IPS-20b (cell line): Measurements from ENCODE around the gene FSTL4.

Experiments used
- H3K27ac ChIP-seq: one replicate; pipeline ENCODE4 v1.5.1; 2013; ENCODE audit warnings: low read length
- H3K27me3 ChIP-seq: 2 replicates; pipeline ENCODE4 v1.6.1; 2013; ENCODE audit warnings: mild to moderate bottlenecking, low read length, inconsistent platforms; ENCODE audit not compliant: insufficient read depth
- H3K36me3 ChIP-seq: 2 replicates; pipeline ENCODE4 v1.6.1; 2013; ENCODE audit warnings: low read depth, mild to moderate bottlenecking, inconsistent platforms, low read length, moderate library complexity; ENCODE audit not compliant: insufficient read depth
- H3K4me1 ChIP-seq: 2 replicates; pipeline ENCODE4 v1.6.1; 2013; ENCODE audit warnings: mild to moderate bottlenecking, control low read depth, inconsistent platforms, low read length, moderate library complexity; ENCODE audit not compliant: insufficient read depth
- H3K4me3 ChIP-seq: 2 replicates; pipeline ENCODE4 v1.5.1; 2013; ENCODE audit warnings: mild to moderate bottlenecking, low read length, inconsistent platforms
- H3K9ac ChIP-seq: 2 replicates; pipeline ENCODE4 v1.6.1; 2013; ENCODE audit warnings: low read depth, mild to moderate bottlenecking, inconsistent platforms, low read length, moderate library complexity
- H3K9me3 ChIP-seq: 2 replicates; pipeline ENCODE4 v1.6.1; 2013; ENCODE audit warnings: mild to moderate bottlenecking, low read depth, low read length, inconsistent platforms; ENCODE audit not compliant: insufficient read depth

Gene FSTL4

GRCh38 chr5:133612249-133612860 is at the start of gene FSTL4:
FSTL4 (minus strand) TSS chr5:133612541.
- no peak within 1 kb of the TSS for H3K9ac ChIP-seq
- H3K27me3 ChIP-seq = peaks cover 78% of the 10 kb centered on the region
- H3K27ac ChIP-seq = no peak within 1 kb of the TSS
- no peaks in the 10 kb centered on the region for H3K36me3 ChIP-seq
- H3K4me1 ChIP-seq = no peaks in the 10 kb centered on the region
- H3K4me3 ChIP-seq = peak within 1 kb of the TSS; percentile 42
- no peaks in the 10 kb centered on the region for H3K9me3 ChIP-seq

GRCh38 chr5:133661389-133661788 is 49.0 kb upstream of the FSTL4 start:
- Histone ChIP-seq H3K4me1 (no peaks in the 10 kb centered on the region), H3K4me3 (no peak overlapping the region)

GRCh38 chr5:133658327-133658726 is 46.0 kb upstream of the FSTL4 start:
- Histone ChIP-seq H3K27ac (no peak overlapping the region), H3K9ac (no peak overlapping the region), H3K9me3 (no peaks in the 10 kb centered on the region), H3K36me3 (no peaks in the 10 kb centered on the region), H3K4me3 (no peak overlapping the region), H3K4me1 (no peaks in the 10 kb centered on the region), H3K27me3 (no peaks in the 10 kb centered on the region; the same call in 1 of the 2 replicates)

More at GRCh38 chr5:133661389-133661788, 49.0 kb upstream of the FSTL4 start:
- H3K9ac ChIP-seq = no peak overlapping the region
- no peak overlapping the region for H3K27ac ChIP-seq
- H3K9me3 ChIP-seq = no peaks in the 10 kb centered on the region
- H3K36me3 ChIP-seq = no peaks in the 10 kb centered on the region
- H3K27me3 ChIP-seq = no peaks in the 10 kb centered on the region; the same call in 1 of the 2 replicates

- Histone ChIP-seq H3K9me3 (no peaks in the 10 kb centered on the region), H3K36me3 (no peaks in the 10 kb centered on the region), H3K27ac (no peak overlapping the region), H3K27me3 (no peaks in the 10 kb centered on the region; the same call in 1 of the 2 replicates), H3K9ac (no peak overlapping the region), H3K4me3 (no peak overlapping the region), H3K4me1 (no peaks in the 10 kb centered on the region)
These were observed 44.7 kb upstream of the FSTL4 start for GRCh38 chr5:133657036-133657435.

GRCh38 chr5:133655966-133656365 is 43.6 kb upstream of the FSTL4 start:
- no peaks in the 10 kb centered on the region for H3K36me3 ChIP-seq
- no peak overlapping the region for H3K9ac ChIP-seq
- H3K27me3 ChIP-seq = no peaks in the 10 kb centered on the region; the same call in 1 of the 2 replicates
- no peaks in the 10 kb centered on the region for H3K4me1 ChIP-seq
- no peaks in the 10 kb centered on the region for H3K9me3 ChIP-seq
- H3K27ac ChIP-seq = no peak overlapping the region
- H3K4me3 ChIP-seq = no peak overlapping the region

GRCh38 chr5:133653760-133654049 is 41.4 kb upstream of the FSTL4 start:
- no peaks in the 10 kb centered on the region for H3K36me3 ChIP-seq
- no peaks in the 10 kb centered on the region for H3K4me1 ChIP-seq
- H3K4me3 ChIP-seq = no peak overlapping the region
- no peak overlapping the region for H3K9ac ChIP-seq
- H3K27ac ChIP-seq = no peak overlapping the region
- H3K9me3 ChIP-seq = no peaks in the 10 kb centered on the region
- no peaks in the 10 kb centered on the region; the same call in 1 of the 2 replicates for H3K27me3 ChIP-seq

GRCh38 chr5:133652951-133653759 is 40.8 kb upstream of the FSTL4 start:
- H3K9ac ChIP-seq = no peak overlapping the region
- H3K9me3 ChIP-seq = no peaks in the 10 kb centered on the region
- no peak overlapping the region for H3K4me3 ChIP-seq
- H3K36me3 ChIP-seq = no peaks in the 10 kb centered on the region
- no peak overlapping the region for H3K27ac ChIP-seq
- no peaks in the 10 kb centered on the region for H3K4me1 ChIP-seq
- no peaks in the 10 kb centered on the region; the same call in 1 of the 2 replicates for H3K27me3 ChIP-seq

- H3K36me3 ChIP-seq = no peaks in the 10 kb centered on the region
- no peaks in the 10 kb centered on the region; the same call in 1 of the 2 replicates for H3K27me3 ChIP-seq
- no peak overlapping the region for H3K9ac ChIP-seq
- H3K4me1 ChIP-seq = no peaks in the 10 kb centered on the region
- H3K9me3 ChIP-seq = no peaks in the 10 kb centered on the region
- H3K27ac ChIP-seq = no peak overlapping the region
- no peak overlapping the region for H3K4me3 ChIP-seq
These were observed 31.9 kb upstream of the FSTL4 start for GRCh38 chr5:133644000-133644865.

- Histone ChIP-seq H3K9ac (no peak overlapping the region), H3K9me3 (no peaks in the 10 kb centered on the region), H3K36me3 (no peaks in the 10 kb centered on the region), H3K4me3 (no peak overlapping the region), H3K27me3 (no peaks in the 10 kb centered on the region; the same call in 1 of the 2 replicates), H3K27ac (no peak overlapping the region), H3K4me1 (no peaks in the 10 kb centered on the region)
These were observed 31.0 kb upstream of the FSTL4 start for GRCh38 chr5:133643365-133643764.

GRCh38 chr5:133642153-133642722 is 29.9 kb upstream of the FSTL4 start:
- Histone ChIP-seq H3K4me3 (no peak overlapping the region), H3K9ac (no peak overlapping the region)

GRCh38 chr5:133641683-133642082 is 29.3 kb upstream of the FSTL4 start:
- Histone ChIP-seq H3K27ac (no peak overlapping the region), H3K27me3 (no peaks in the 10 kb centered on the region; the same call in 1 of the 2 replicates)

More at GRCh38 chr5:133642153-133642722, 29.9 kb upstream of the FSTL4 start:
- H3K9me3 ChIP-seq = no peaks in the 10 kb centered on the region
- no peaks in the 10 kb centered on the region for H3K36me3 ChIP-seq
- H3K27me3 ChIP-seq = no peaks in the 10 kb centered on the region; the same call in 1 of the 2 replicates
- H3K4me1 ChIP-seq = no peaks in the 10 kb centered on the region
- no peak overlapping the region for H3K27ac ChIP-seq

More at GRCh38 chr5:133641683-133642082, 29.3 kb upstream of the FSTL4 start:
- no peak overlapping the region for H3K4me3 ChIP-seq
- no peaks in the 10 kb centered on the region for H3K4me1 ChIP-seq
- H3K9ac ChIP-seq = no peak overlapping the region
- no peaks in the 10 kb centered on the region for H3K9me3 ChIP-seq
- H3K36me3 ChIP-seq = no peaks in the 10 kb centered on the region
